GM12878 (cell line): ENCODE data around the gene PYM1. TPM values are rescaled to one million over a fixed set of nuclear protein-coding genes. Genes with fewer than 3 reads are reported as not detected.

Experiments used
- CHD1 ChIP-seq: IDR thresholded peaks from 2 replicates; pipeline ENCODE4 v1.6.1; 2012; ENCODE audit warnings: low read depth, low read length, improper control_type of control experiment
- FOXK2 ChIP-seq: fragments of 450-650 bp; IDR thresholded peaks from 2 replicates; pipeline ENCODE4 v1.6.1; 2017; ENCODE audit warnings: mild to moderate bottlenecking, moderate library complexity
- HCFC1 ChIP-seq: fragments of 150-350 bp; IDR thresholded peaks from 2 replicates; pipeline ENCODE4 v1.6.1; 2014; ENCODE audit warnings: low read length
- HDAC2 ChIP-seq: fragments of 200-600 bp; sonication (generic); IDR thresholded peaks from 2 replicates; pipeline ENCODE4 v1.6.1; 2017
- MYB ChIP-seq: fragments of 150-350 bp; IDR thresholded peaks from 2 replicates; pipeline ENCODE4 v1.6.1; 2014; ENCODE audit warnings: mild to moderate bottlenecking, low read depth, low read length, borderline replicate concordance
- MYC ChIP-seq: IDR thresholded peaks from 2 replicates; pipeline ENCODE4 v1.6.1; 2011; ENCODE audit warnings: mild to moderate bottlenecking, low read length, moderate library complexity, inconsistent platforms; ENCODE audit not compliant: insufficient read depth, insufficient replicate concordance, insufficient read length, severe bottlenecking
- SIN3A ChIP-seq: IDR thresholded peaks from 2 replicates; pipeline ENCODE4 v1.6.1; 2012; ENCODE audit warnings: low read depth, low read length, improper control_type of control experiment
- SMAD5 ChIP-seq: IDR thresholded peaks from 2 replicates; pipeline ENCODE4 v1.6.1; 2016; ENCODE audit warnings: antibody characterized with exemption, low read depth
- TCF3 ChIP-seq: IDR thresholded peaks from 2 replicates; pipeline ENCODE4 v1.6.1; 2012; ENCODE audit warnings: low read depth, mild to moderate bottlenecking, low read length, borderline replicate concordance; ENCODE audit not compliant: insufficient read depth
- polyA plus RNA-seq, 11 experiments: library from polyadenylated mRNA; depleted of rRNA in 4 of 11; unstranded in 6 of 11; stranded (reverse) in 5 of 11; fragments of >200 nt; fragmentation: Nextera tagmentation in 4 of 11; fragmentation: Illumina TruSeq in 1 of 11; extraction: Ambion mirVana in 4 of 11; extraction: Trizol in 1 of 11; gene quantifications; 1 replicate in 1 of 11; 2 replicates in 10 of 11; pipeline versions ENCODE4 v1.2.1 to v1.2.3, GENCODE V29; 2011 to 2016; ENCODE audit warnings: inconsistent platforms in 2 of 11, missing spikeins in 2 of 11, low read depth in 1 of 11
- total RNA-seq, 4 experiments: library from RNA; depleted of rRNA in 3 of 4; stranded (reverse); fragments of >200 nt in 3 of 4; fragmentation: Illumina TruSeq in 1 of 4; extraction: Trizol in 1 of 4; gene quantifications; 2 replicates each; pipeline versions ENCODE4 v1.2.1 to v1.2.3, GENCODE V29; 2013 to 2021
- TF ChIP-seq, protein P1 (sequence below): IDR thresholded peaks from 2 replicates; pipeline ENCODE4 v1.6.1; 2012; ENCODE audit warnings: low read depth, low read length, improper control_type of control experiment
- TF ChIP-seq, protein P2 (sequence below): fragments of 450-650 bp; IDR thresholded peaks from 2 replicates; pipeline ENCODE4 v1.6.1; 2017; ENCODE audit warnings: low read depth, mild to moderate bottlenecking, moderate library complexity
- TF ChIP-seq, protein P3 (sequence below): fragments of 450-650 bp; IDR thresholded peaks from 2 replicates; pipeline ENCODE4 v1.6.1; 2017; ENCODE audit warnings: mild to moderate bottlenecking, low read depth, inconsistent platforms; ENCODE audit not compliant: poor library complexity, severe bottlenecking
- TF ChIP-seq, protein P4 (sequence below): fragments of 450-650 bp; IDR thresholded peaks from 2 replicates; pipeline ENCODE4 v1.6.1; 2016; ENCODE audit warnings: mild to moderate bottlenecking
- TF ChIP-seq, protein P5 (sequence below): fragments of 450-650 bp; IDR thresholded peaks from 2 replicates; pipeline ENCODE4 v1.6.1; 2017; ENCODE audit warnings: mild to moderate bottlenecking, moderate library complexity

The PYM1 gene
- total and polyA plus RNA-seq, 10 of the 15 experiments (the other 5 are each of a cell fraction or from before 2014, with no cell fraction given): 33.9 to 93.4 (median 55.8) TPM

DNA sequence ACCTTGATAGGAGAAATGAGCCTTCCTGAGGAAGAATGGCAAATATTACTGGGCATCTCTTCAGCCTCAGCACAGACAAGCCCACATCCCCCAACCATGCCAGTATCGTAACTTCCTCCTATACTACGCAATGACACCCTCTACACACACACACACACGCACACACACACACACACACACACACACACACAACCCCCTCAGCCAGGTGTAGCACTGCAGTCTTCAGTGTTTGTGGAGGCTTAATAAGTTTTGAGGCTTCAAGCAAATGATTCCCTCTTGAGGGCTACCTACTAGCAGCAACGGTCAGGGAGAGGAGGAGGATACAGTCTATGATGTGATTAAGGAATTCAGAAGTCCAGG, 4.8 kb upstream of the PYM1 start (continued):
- TF ChIP-seq, protein P1, sequence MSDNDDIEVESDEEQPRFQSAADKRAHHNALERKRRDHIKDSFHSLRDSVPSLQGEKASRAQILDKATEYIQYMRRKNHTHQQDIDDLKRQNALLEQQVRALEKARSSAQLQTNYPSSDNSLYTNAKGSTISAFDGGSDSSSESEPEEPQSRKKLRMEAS: no peak
- TF ChIP-seq, protein P2, sequence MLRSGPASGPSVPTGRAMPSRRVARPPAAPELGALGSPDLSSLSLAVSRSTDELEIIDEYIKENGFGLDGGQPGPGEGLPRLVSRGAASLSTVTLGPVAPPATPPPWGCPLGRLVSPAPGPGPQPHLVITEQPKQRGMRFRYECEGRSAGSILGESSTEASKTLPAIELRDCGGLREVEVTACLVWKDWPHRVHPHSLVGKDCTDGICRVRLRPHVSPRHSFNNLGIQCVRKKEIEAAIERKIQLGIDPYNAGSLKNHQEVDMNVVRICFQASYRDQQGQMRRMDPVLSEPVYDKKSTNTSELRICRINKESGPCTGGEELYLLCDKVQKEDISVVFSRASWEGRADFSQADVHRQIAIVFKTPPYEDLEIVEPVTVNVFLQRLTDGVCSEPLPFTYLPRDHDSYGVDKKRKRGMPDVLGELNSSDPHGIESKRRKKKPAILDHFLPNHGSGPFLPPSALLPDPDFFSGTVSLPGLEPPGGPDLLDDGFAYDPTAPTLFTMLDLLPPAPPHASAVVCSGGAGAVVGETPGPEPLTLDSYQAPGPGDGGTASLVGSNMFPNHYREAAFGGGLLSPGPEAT: peak; percentile 57; the same call in 1 of the 2 replicates
- TF ChIP-seq HDAC2 (no peak), TCF3 (no peak), MYB (no peak), SMAD5 (no peak), SIN3A (0 out of 2 replicates have a peak, but pooled peaks have one; percentile 33), FOXK2 (no peak), CHD1 (no peak), HCFC1 (no peak), MYC (no peak)
- TF ChIP-seq, protein P3, sequence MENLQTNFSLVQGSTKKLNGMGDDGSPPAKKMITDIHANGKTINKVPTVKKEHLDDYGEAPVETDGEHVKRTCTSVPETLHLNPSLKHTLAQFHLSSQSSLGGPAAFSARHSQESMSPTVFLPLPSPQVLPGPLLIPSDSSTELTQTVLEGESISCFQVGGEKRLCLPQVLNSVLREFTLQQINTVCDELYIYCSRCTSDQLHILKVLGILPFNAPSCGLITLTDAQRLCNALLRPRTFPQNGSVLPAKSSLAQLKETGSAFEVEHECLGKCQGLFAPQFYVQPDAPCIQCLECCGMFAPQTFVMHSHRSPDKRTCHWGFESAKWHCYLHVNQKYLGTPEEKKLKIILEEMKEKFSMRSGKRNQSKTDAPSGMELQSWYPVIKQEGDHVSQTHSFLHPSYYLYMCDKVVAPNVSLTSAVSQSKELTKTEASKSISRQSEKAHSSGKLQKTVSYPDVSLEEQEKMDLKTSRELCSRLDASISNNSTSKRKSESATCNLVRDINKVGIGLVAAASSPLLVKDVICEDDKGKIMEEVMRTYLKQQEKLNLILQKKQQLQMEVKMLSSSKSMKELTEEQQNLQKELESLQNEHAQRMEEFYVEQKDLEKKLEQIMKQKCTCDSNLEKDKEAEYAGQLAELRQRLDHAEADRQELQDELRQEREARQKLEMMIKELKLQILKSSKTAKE: peak; percentile 31
- TF ChIP-seq, protein P4, sequence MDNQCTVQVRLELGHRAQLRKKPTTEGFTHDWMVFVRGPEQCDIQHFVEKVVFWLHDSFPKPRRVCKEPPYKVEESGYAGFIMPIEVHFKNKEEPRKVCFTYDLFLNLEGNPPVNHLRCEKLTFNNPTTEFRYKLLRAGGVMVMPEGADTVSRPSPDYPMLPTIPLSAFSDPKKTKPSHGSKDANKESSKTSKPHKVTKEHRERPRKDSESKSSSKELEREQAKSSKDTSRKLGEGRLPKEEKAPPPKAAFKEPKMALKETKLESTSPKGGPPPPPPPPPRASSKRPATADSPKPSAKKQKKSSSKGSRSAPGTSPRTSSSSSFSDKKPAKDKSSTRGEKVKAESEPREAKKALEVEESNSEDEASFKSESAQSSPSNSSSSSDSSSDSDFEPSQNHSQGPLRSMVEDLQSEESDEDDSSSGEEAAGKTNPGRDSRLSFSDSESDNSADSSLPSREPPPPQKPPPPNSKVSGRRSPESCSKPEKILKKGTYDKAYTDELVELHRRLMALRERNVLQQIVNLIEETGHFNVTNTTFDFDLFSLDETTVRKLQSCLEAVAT: no peak
- TF ChIP-seq, protein P5, sequence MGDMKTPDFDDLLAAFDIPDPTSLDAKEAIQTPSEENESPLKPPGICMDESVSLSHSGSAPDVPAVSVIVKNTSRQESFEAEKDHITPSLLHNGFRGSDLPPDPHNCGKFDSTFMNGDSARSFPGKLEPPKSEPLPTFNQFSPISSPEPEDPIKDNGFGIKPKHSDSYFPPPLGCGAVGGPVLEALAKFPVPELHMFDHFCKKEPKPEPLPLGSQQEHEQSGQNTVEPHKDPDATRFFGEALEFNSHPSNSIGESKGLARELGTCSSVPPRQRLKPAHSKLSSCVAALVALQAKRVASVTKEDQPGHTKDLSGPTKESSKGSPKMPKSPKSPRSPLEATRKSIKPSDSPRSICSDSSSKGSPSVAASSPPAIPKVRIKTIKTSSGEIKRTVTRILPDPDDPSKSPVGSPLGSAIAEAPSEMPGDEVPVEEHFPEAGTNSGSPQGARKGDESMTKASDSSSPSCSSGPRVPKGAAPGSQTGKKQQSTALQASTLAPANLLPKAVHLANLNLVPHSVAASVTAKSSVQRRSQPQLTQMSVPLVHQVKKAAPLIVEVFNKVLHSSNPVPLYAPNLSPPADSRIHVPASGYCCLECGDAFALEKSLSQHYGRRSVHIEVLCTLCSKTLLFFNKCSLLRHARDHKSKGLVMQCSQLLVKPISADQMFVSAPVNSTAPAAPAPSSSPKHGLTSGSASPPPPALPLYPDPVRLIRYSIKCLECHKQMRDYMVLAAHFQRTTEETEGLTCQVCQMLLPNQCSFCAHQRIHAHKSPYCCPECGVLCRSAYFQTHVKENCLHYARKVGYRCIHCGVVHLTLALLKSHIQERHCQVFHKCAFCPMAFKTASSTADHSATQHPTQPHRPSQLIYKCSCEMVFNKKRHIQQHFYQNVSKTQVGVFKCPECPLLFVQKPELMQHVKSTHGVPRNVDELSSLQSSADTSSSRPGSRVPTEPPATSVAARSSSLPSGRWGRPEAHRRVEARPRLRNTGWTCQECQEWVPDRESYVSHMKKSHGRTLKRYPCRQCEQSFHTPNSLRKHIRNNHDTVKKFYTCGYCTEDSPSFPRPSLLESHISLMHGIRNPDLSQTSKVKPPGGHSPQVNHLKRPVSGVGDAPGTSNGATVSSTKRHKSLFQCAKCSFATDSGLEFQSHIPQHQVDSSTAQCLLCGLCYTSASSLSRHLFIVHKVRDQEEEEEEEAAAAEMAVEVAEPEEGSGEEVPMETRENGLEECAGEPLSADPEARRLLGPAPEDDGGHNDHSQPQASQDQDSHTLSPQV: no peak
